ENCODE measurements around the gene CLRN2.
"Not testable (repeated sequence)": the region's sequence is repeated elsewhere in the genome, so short reads cannot be mapped to it uniquely, and the experiment has no call there.

The CLRN2 gene

DNA sequence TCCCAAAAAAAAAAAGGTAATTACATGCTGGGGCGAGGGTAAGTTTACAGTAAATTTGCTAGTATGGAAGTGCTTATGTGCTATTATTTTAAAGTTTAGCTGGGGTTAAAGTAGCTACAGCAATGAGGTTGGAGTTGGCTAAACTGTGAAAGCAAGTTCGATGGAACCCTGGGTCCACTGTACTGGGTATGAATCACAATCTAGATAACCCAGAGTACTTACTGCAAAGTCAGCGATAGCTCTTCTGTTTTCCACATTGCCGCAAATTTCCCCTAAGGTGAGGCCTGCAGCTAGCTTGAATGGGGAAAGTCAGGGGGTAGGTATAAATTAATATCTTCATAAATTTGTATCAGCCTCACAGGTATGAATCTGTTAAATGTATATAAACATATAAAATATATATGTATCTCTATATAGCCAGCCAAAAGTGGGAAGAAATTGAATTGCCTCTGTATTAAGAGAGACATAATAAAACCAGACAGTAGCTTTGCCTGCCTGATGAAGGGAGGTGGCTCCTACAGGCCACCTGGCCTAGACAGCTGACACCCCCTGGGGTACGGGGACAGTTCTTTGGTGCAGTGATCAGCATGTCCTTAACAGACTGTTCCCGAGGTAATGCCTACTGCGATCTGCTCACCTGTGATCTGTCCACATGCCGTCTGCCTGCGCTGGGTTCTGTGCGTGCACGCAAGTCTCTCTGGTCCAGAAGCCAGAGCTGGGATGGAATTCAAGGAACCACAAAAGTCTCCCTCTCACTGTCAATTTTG, 30.6 kb downstream of the CLRN2 start:
- no peak for DNase-seq (ENCODE audit: low read depth)

DNA sequence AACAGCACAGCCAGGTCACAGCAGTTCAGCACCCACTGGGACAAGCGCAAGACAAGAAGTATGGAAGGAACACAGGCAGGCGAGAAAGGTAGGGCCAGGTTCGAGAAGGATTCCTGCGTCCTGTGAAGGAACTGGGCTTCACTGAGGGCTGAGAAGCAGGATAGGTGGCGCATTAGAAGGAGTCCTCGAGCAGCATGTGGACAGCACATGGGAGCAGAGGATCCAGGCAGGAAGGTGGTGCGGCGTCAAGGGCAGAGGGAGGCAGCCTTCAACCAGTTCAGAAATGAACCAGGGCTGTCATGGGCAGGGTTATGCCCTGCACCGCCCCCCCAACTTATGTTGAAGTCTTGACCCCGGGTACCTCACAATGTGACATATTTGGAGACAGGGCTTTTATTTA, 31.3 kb downstream of the CLRN2 start:
- no peak for DNase-seq (ENCODE audit: low read depth)

DNA sequence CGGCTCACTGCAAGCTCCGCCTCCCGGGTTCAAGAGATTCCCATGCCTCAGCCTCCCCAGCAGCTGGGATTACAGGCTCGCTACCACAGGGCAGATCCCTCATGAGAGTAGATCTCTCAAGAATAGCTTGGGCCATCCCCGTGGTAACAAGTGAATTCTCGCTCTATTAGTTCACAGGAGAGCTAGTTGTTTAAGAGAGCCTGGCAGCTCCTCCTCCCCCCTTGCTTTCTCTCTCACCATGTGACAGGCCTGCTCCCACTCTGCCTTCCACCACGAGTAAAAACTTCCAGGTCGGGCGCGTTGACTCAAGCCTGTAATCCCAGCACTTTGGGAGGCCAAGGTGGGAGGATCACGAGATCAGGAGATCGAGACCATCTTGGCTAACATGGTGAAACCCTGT, 31.7 kb downstream of the CLRN2 start:
- no peak for DNase-seq (ENCODE audit: low read depth)

DNA sequence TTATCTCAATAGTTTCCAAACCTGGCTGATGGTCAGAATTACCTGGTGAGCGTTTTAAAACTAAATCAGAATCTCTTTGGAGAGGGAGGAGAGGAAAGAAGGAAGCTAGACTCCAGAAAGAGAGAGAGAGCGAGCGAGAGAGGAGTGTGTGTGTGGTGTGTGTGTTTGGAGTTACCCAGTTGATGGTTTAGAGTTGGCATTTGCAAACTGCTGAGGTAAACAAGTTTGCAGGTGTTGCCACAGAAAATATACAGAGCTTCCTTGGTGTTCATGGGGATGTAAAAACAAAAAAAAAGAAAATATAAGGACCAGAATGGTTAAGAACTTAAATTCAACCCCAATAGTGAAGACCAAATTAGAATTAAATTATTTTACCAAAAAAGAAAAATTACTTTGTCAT, 35.6 kb downstream of the CLRN2 start:
- DNase-seq (ENCODE audit: low read depth): no peak

DNA sequence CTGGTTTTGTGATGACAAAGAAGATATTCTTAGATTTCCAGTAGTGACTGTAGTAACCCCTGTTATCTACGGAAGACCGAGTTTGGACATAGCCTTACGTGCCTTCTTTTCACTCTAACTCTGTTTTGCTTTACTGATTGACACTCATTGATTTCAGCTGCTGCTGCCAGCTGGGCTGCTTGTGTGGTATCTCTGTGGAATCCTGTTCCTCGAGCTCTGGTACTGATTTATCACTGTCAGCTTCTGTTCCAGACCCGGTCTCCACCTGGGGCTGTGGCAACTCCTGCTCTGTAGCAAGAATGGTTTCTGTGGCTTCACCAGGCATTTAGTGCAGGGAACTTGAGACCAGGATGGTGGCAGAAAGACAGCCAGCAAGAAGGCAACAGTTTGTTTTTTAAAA, 37.5 kb downstream of the CLRN2 start:
- DNase-seq (ENCODE audit: low read depth): no peak

DNA sequence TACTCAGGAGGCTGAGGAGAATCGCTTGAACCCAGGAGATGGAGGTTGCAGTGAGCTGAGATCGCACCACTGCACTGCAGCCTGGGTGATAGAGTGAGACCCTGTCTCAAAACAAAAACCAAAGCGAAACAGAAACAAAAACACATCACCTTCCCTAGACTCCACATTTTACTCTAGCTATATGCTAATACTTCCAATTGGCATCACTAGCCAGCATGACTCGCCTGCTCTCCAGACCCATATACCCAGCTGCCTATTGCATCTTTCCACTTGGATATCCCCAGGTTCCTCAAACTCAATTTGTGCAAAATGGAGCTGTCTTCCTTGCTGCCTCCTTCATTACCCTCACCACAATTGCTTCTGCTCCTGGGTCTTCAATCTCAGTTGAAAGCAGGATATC, 39.6 kb downstream of the CLRN2 start:
- DNase-seq (ENCODE audit: low read depth): no peak

DNA sequence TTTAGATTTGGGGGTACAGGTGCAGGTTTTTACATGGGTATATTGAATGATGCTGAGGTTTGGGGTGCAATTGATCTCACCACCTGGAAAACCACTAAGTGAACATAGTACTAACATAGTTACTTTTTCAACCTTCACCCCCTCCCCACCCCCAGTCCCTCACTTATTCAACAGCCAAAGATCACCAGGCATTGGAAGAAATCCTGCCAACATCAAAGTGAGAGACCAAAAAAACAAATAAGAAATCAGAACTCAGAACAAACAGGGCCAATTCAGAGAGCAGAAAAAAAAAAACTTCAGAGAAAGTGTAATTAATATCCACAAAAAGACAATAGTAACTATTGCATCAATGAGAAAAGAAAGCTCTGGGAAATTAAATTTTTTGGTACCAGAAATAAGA, 41.5 kb downstream of the CLRN2 start:
- DNase-seq (ENCODE audit: low read depth): no peak

DNA sequence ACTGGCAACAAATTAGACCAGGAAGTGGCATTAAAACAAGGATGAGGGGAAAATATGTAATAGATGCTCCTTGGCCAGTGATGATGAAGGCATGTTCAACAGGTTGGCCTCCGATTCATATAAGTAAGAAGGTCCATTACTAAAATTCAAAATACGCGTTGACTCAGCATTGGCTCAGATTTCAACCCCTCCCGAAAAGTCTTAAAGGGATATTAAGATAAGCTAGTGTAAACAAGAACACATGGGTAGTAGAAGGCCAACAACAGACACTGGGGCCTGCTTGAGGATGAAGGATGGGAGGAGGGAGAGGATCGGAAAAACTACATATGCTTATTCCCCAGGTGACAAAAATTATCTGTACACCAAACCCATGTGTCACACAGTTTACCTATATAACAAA, 42.9 kb downstream of the CLRN2 start:
- DNase-seq (ENCODE audit: low read depth): no peak

DNA sequence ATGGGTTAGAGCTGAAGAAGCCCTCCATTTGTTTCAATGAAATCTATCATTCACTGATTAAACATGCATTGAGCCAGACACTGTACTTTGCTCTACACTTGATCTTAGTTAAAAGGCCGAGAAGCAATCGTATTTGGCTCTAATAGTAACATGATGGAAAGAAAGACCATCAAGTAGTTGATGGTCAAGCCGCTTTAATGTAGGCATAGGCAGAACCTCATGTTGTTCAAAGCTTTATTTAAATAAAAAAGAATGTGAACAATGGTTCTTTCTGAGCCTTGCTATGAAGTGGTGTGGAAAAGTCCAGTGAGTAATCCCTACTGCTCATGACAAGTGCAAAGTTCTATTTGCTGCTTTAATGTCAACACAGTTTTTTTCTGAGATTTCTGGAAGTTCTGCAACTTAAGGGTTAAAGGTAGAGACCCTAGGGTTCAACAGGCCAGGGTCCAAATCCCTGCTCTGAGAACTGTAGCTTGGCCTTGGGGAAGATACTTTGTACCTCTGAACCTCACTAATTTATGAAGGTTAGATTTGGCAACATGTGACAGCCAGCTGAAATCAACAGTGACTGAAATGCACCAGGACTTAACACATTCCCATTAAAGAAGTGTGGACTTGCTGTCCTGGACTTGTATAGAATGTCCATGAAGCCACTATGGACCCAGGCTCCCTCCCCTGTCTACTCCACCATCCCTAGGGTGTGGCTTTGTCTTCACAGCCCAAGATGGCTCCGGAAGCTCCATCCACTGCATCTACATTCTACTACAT, 44.2 kb downstream of the CLRN2 start:
- DNase-seq (ENCODE audit: low read depth): no peak

DNA sequence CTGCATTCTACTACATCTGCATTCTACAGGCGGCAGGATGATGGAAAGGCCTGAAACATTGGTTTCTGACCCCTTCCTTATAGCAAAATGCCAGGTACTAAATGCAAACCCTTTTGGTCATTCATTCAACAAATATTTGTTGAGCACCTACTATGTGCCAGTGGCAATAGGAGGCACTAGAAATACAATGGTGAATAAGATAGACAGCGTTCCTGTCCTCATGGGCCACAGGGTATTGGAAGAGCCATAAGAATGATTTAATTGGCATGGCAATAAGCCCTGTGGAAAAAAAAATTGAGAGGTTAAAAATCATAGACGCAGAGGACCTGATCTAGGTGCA, 44.7 kb downstream of the CLRN2 start:
- DNase-seq (ENCODE audit: low read depth): no peak

DNA sequence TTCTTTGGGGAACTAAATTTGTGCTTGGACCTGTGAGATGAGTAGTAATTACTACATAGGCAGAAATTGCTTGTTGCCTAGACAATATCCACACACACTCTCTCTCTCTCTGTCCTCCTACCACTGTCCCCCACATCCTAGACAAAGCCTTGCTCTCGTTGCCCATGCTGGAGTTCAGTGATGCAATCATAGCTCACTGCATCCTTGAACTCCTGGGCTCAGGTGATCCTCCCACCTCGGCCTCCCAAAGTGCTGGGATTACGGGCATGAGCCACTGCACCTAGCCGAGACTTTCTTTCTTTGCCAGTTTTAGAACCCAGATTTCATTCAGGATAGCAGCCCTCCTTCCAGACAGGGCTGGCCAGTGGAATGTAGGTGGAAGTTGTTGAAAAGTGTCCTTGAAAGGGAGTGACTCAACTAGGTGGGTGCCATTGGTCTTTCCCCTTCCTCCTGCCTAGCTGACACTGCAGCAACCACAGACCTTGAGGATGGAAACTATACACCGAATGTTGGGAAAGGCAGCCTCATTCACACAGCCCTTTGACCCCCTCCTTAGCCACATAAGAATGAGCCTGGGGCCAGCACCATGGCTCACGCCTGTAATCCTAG, 45.2 kb downstream of the CLRN2 start:
- no peak for DNase-seq (ENCODE audit: low read depth)

DNA sequence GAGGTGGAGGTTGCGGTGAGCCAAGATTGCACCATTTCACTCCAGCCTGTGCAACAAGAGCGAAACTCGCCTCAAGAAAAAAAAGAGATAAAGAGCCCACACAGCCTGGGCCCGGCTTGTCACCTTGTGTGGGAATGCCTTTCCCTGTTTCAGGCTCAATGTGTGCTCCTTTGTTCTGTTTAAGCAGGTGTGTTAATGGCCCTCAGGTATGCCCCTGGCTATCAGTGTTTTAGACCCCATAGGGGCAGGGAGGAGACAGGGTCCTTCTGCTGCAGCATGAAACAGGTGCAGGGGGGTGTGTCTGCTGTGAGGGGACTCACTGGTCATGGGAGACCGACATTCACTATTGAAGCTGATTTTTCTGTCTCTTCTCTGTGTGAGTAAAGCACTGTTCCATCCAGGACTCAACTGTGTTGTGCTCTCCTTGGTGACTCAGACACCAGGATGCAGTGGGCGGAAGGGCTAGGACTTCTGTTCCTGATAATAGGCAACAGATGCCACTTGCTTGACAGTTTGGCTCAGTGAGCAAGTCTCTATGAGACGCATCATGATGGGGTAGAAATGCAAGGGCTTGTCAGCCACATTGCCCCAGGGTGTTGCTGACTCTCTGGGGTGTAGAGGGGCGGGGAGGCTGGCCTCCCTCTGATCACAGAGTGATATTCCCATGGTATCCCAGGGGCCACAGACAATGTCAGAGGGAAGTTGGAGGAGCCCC, 46.4 kb downstream of the CLRN2 start:
- no peak for DNase-seq (ENCODE audit: low read depth)

DNA sequence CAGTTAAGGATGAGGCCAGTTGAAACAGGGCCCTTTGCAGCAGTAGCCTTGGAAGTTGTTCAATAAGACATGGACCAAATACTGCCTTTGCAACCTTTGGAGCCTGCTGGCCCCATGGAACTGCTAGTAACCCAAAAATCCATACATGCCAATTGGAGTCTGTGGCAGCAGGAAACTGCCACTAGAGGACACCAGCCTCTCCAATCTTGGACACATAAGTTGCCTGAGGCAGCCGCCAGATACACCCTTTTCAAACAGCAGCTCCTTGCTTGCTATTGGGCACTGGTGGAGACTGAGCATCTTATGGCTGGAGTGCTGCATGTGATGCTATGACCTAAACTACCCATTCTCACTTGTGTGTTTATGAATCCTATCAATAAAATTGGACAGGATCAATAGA, 47.2 kb downstream of the CLRN2 start:
- no peak for DNase-seq (ENCODE audit: low read depth)

DNA sequence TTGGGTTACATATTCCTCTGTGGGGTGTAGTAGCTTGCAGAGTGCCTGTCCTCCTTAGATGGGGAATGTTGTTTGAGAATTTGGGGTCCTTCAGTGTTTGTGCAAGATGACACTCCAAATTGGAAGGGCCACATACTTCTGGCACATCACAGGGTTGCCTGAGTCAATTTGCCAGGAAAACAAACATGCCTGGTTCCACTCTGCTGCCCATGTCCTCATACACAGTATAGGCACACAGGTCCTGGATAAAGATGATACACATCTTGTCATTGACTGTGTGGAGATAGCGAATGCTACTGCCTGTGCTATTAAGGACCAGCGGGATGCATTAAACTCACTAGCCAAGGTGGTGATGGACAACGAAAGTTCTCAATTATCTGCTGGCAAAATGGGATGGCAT, 50.9 kb downstream of the CLRN2 start:
- DNase-seq (ENCODE audit: low read depth): no peak

DNA sequence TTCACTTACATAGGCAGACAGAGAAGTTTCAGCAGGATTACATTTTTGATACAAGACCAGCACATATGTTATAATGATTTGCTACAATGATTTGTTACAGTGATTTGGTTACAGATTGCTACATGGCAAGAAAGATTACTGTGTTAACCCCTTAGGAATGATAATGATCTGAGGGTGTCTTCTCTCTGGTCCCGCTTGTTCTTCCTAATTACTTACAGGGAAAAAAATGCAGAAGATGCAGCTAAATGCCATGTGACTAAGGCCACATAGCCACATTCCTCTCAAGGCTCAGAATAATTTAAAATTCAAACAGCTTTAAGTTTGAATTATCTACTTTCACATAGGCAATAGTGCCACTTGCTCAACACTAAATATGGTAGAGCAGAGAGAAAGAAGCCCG, 52.3 kb downstream of the CLRN2 start:
- DNase-seq (ENCODE audit: low read depth): no peak

DNA sequence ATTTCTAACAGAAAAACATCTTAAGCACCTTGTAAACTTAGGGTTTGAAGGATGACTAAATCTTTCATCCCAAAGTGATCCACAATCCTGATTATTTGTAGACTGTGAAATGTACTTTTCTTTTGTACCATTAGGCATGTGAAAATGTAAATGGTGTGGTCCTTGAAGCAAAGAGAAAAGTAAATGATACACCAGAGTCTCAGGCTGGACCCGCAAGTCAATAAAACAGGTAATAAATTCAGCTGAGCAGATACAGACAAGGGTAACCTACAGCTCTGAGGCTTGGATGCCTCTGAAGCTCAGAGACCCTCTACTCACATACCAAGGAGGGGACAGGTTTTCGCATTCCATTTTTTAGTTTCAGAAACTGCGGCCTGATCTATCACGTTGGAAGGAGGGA, 59.2 kb downstream of the CLRN2 start:
- no peak for DNase-seq (ENCODE audit: low read depth)

DNA sequence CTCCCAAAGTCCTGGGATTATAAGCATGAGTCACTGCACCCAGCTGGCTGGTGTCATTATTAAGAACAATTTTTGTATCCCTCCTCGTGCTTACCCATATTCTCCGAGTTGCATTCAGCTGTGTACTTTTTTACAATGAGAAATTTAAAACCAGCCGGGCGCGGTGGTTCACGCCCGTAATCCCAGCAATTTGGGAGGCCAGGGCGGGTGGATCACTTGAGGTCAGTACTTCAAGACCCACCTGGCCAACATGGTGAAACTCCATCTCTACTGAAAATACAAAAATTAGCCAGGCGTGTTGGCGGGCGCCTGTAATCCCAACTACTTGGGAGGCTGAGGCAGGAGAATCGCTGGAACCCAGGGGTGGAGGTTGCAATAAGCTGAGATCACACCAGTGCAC, 60.2 kb downstream of the CLRN2 start:
- DNase-seq (ENCODE audit: low read depth): not testable (repeated sequence)
